GM12865 (cell line): Measurements from ENCODE around the gene ELOVL3.
A peak's percentile ranks its signal among the peaks of the same experiment; 100 is the strongest.

ENCODE experiments used
- DNase-seq: peaks from one replicate; pipeline ENCODE4 v3.0.0; 2010; ENCODE audit warnings: low read depth
- H3K4me3 ChIP-seq: 2 replicates; pipeline ENCODE4 v1.5.1; 2011; ENCODE audit warnings: mild to moderate bottlenecking, low read depth, low read length, control low read depth
- TF ChIP-seq, protein P1 (sequence below): IDR thresholded peaks from 2 replicates; pipeline ENCODE4 v1.5.1; 2011; ENCODE audit warnings: low read length, control low read depth, low read depth, inconsistent platforms; ENCODE audit not compliant: insufficient read depth; ENCODE audit errors: missing control alignments

ELOVL3 gene

GRCh38 chr10:102241444-102242117 is 15.5 kb downstream of the ELOVL3 start, which contains the start of gene PITX3:
Gene PITX3, minus strand, starts transcription at chr10:102241512. Its CDS starts 9,432 bp downstream, at chr10:102232080.
- peak; percentile 89 for DNase-seq
- peak within 1 kb of the TSS; percentile 56 for H3K4me3 ChIP-seq
- TF ChIP-seq, protein P1, sequence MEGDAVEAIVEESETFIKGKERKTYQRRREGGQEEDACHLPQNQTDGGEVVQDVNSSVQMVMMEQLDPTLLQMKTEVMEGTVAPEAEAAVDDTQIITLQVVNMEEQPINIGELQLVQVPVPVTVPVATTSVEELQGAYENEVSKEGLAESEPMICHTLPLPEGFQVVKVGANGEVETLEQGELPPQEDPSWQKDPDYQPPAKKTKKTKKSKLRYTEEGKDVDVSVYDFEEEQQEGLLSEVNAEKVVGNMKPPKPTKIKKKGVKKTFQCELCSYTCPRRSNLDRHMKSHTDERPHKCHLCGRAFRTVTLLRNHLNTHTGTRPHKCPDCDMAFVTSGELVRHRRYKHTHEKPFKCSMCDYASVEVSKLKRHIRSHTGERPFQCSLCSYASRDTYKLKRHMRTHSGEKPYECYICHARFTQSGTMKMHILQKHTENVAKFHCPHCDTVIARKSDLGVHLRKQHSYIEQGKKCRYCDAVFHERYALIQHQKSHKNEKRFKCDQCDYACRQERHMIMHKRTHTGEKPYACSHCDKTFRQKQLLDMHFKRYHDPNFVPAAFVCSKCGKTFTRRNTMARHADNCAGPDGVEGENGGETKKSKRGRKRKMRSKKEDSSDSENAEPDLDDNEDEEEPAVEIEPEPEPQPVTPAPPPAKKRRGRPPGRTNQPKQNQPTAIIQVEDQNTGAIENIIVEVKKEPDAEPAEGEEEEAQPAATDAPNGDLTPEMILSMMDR = no peak

- TF ChIP-seq, protein P1 = no peak
Observed at GRCh38 chr10:102242118-102242485, 16.0 kb downstream of the ELOVL3 start.

GRCh38 chr10:102243309-102243708 is 17.2 kb downstream of the ELOVL3 start:
- TF ChIP-seq, protein P1 = no peak
- H3K4me3 ChIP-seq = no peak overlapping the region
- DNase-seq = no peak

More at GRCh38 chr10:102242118-102242485, 16.0 kb downstream of the ELOVL3 start:
- DNase-seq = no peak
- H3K4me3 ChIP-seq = peak overlapping the region; percentile 56

DNA sequence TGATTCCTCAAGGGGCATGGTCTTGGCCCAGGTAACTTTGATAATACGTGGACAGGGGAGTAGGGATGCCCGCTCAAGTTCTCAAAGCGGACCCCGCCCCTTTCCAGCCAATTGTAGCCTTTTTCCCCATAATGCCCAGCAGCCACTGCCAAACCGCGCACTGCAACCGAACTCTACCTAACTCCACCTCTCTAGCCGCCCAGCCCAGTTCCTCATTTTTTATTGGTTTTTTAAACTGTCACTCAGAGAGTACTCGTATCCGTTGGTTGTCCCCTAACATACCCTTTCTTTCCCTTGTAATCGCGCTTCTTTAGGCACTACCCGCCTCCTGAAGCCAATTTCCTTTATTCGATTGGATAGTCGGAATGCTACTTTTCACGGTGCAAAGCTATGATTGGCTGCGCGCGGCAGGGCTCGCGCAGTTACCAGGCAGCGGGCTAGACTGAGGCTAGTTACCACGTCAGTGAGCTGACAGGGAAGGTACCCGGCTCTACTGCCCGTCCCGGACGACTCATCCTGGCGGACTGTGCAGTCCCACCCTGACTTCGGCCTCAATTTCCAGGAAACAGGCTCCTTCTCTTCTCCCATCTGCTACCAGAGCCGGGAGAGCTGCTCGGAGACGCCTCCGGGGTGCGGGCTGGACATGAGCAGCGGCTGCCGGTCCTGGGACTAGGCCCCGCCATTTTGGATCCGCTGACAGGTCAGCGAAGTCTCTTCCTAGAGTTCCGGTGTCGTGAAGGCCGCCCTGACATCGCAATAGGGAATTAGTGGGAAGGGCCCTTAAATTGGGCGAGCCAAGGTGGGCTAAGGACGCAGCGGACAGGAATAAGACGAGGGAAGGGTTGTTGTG is 19.2 kb downstream of the ELOVL3 start, which contains the start of gene GBF1:
Gene GBF1 (plus strand): TSS at position 451 of the 850 bp plus-strand sequence. CDS start 13,407 bp downstream, outside the sequence.
- DNase-seq = peak; percentile 99
- peak within 1 kb of the TSS; percentile 83 for H3K4me3 ChIP-seq
- TF ChIP-seq, protein P1 = no peak

- H3K4me3 ChIP-seq = peak overlapping the region; percentile 83
- TF ChIP-seq, protein P1 = no peak
- no peak for DNase-seq
Observed at GRCh38 chr10:102245932-102246251, 19.8 kb downstream of the ELOVL3 start.

DNA sequence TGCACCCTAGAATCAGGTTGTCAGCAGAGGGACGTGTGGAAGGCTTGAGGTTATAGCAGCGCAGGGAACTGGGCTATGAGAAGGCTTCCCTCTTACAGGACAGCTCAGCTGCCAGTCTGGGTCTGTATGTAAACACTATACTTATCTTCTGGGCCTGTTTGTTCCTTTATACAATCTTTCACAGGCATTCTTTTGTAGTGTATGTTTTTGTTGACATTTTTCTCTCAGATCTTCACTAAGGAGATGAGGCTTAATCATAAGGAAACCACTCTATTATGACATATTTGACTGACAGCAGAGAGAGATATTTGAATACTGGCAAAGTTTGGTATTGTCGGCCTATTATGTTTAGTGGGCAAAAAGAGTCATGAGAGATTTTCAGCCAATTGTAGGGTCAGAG is 20.2 kb downstream of the ELOVL3 start:
- peak; percentile 28 for DNase-seq
- H3K4me3 ChIP-seq = peak overlapping the region; percentile 83
- TF ChIP-seq, protein P1 = no peak
